Bronchial epithelial cell (primary cell): ENCODE data around the gene SNORC. TPM values are rescaled to one million over a fixed set of nuclear protein-coding genes. Genes with fewer than 3 reads are reported as not detected.
A peak's percentile ranks its signal among the peaks of the same experiment; 100 is the strongest.

Experiments used
- DNase-seq: peaks from one replicate; pipeline ENCODE4 v3.0.0-alpha.2; 2010; ENCODE audit warnings: low read depth
- FAIRE-seq: peaks from 2 replicates; lab custom pipeline; 2011; peaks lifted over from hg19 to GRCh38; lab: Jason Lieb, UNC
- H3K27me3 ChIP-seq: 2 replicates; pipeline ENCODE4 v1.5.1; 2011; ENCODE audit warnings: low read length; ENCODE audit not compliant: control insufficient read depth, insufficient read depth
- H3K36me3 ChIP-seq: 2 replicates; pipeline ENCODE4 v1.5.1; 2011; ENCODE audit warnings: low read length; ENCODE audit not compliant: control insufficient read depth, insufficient read depth
- H3K4me3 ChIP-seq: 2 replicates; pipeline ENCODE4 v1.5.1; 2011; ENCODE audit warnings: mild to moderate bottlenecking, low read depth, low read length, control low read depth
- total RNA-seq: library from RNA; depleted of rRNA; stranded (reverse); fragments of >200 nt; gene quantifications from 2 replicates; pipeline ENCODE4 v1.2.1, GENCODE V29; 2014
- TF ChIP-seq, protein P1 (sequence below): IDR thresholded peaks from 2 replicates; pipeline ENCODE4 v1.5.1; 2011; ENCODE audit warnings: mild to moderate bottlenecking, moderate library complexity, low read length, control low read depth, inconsistent platforms; ENCODE audit not compliant: insufficient read depth, severe bottlenecking

Gene SNORC
- total RNA-seq, 1 donor from 2014 or later = 0.53 TPM

DNA sequence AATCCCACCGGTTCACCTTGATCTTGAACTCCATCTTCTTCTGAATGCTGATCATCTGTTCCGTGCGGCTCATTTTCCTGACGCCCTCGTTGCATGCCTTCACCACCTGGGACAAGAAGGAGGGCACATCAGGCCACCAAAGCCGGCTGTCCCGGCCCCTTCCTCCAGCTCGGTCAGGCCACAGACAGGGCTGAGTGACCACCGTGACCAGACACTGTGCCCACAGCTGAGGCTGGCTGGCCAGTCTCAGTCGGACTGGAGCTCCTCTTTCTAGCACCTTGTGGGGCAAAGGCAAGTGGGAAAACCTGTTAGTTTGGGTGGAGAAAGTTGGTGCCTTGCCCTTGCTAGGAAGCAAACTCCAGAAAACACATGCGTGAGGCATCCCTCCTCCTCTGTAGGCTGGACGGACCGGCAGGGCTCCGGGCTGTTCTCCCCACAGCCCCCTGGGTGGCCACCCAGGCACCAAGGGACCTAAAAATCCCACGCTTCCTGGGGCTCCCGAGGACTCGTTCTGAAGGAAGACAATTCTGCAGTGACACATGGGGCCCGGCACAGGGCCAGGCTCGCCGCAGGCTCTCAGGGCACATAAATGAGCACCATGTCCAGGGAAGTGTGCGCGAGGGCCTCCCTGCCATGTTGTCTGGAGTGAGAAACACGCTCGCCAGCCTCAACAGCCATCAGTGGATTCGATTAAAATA, 15.3 kb downstream of the SNORC start:
- TF ChIP-seq, protein P1, sequence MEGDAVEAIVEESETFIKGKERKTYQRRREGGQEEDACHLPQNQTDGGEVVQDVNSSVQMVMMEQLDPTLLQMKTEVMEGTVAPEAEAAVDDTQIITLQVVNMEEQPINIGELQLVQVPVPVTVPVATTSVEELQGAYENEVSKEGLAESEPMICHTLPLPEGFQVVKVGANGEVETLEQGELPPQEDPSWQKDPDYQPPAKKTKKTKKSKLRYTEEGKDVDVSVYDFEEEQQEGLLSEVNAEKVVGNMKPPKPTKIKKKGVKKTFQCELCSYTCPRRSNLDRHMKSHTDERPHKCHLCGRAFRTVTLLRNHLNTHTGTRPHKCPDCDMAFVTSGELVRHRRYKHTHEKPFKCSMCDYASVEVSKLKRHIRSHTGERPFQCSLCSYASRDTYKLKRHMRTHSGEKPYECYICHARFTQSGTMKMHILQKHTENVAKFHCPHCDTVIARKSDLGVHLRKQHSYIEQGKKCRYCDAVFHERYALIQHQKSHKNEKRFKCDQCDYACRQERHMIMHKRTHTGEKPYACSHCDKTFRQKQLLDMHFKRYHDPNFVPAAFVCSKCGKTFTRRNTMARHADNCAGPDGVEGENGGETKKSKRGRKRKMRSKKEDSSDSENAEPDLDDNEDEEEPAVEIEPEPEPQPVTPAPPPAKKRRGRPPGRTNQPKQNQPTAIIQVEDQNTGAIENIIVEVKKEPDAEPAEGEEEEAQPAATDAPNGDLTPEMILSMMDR = no peak
- FAIRE-seq = no peak
- Histone ChIP-seq H3K4me3 (no peak overlapping the region), H3K36me3 (no peaks in the 10 kb centered on the region), H3K27me3 (no peaks in the 10 kb centered on the region)
- no peak for DNase-seq

- TF ChIP-seq, protein P1 = no peak
- no peak for DNase-seq
- Histone ChIP-seq H3K27me3 (no peaks in the 10 kb centered on the region), H3K4me3 (no peak overlapping the region), H3K36me3 (no peaks in the 10 kb centered on the region)
- FAIRE-seq = peak; percentile 93
These were observed 16.1 kb downstream of the SNORC start for GRCh38 chr2:232886176-232886575.

GRCh38 chr2:232886632-232887031, 16.6 kb downstream of the SNORC start:
- Histone ChIP-seq H3K36me3 (no peaks in the 10 kb centered on the region), H3K4me3 (no peak overlapping the region), H3K27me3 (no peaks in the 10 kb centered on the region)
- TF ChIP-seq, protein P1 = no peak
- DNase-seq (no peak), FAIRE-seq (peak; percentile 28)

GRCh38 chr2:232887171-232887850, 17.2 kb downstream of the SNORC start:
- no peaks in the 10 kb centered on the region for H3K27me3 ChIP-seq
- FAIRE-seq = no peak
- TF ChIP-seq, protein P1 = no peak
- no peaks in the 10 kb centered on the region for H3K36me3 ChIP-seq
- H3K4me3 ChIP-seq = no peak overlapping the region
- no peak for DNase-seq

GRCh38 chr2:232888099-232888836, 18.2 kb downstream of the SNORC start:
- H3K4me3 ChIP-seq = no peak overlapping the region
- DNase-seq (no peak), FAIRE-seq (peak; percentile 97)
- no peaks in the 10 kb centered on the region for H3K27me3 ChIP-seq
- H3K36me3 ChIP-seq = no peaks in the 10 kb centered on the region
- TF ChIP-seq, protein P1 = no peak
